Fibroblast of lung (primary cell): ENCODE data around the gene RAB11FIP5. TPM values are rescaled to one million over a fixed set of nuclear protein-coding genes. Genes with fewer than 3 reads are reported as not detected.

Experiments
- DNase-seq, 2 donors: peaks; one replicate each; pipeline versions ENCODE4 v3.0.0 to v3.0.0-alpha.2; 2010; ENCODE audit warnings: low read depth in 2 of 2
- H2AFZ ChIP-seq: 2 replicates; pipeline ENCODE4 v1.5.1; 2012; ENCODE audit warnings: low read length, control low read depth, inconsistent platforms
- H3K27ac ChIP-seq: 2 replicates; pipeline ENCODE4 v1.5.1; 2011; ENCODE audit warnings: low read length, control low read depth; ENCODE audit not compliant: insufficient read depth
- H3K27me3 ChIP-seq: 2 replicates; pipeline ENCODE4 v1.5.1; 2011; ENCODE audit warnings: mild to moderate bottlenecking, low read length; ENCODE audit not compliant: control insufficient read depth, insufficient read depth
- H3K36me3 ChIP-seq: 2 replicates; pipeline ENCODE4 v1.5.1; 2011; ENCODE audit warnings: low read length; ENCODE audit not compliant: control insufficient read depth, insufficient read depth
- H3K4me1 ChIP-seq: 2 replicates; pipeline ENCODE4 v1.5.1; 2011; ENCODE audit warnings: low read length; ENCODE audit not compliant: control insufficient read depth, insufficient read depth; ENCODE audit errors: extremely low read depth
- H3K4me2 ChIP-seq: 2 replicates; pipeline ENCODE4 v1.5.1; 2011; ENCODE audit warnings: low read length, control low read depth; ENCODE audit not compliant: insufficient read depth; ENCODE audit errors: extremely low read depth
- H3K4me3 ChIP-seq, 4 experiments: fragments of 200-600 bp in 1 of 4; sonication (generic) in 1 of 4; replicated peaks in 1 of 4; 2 replicates each; pipeline ENCODE4 v1.5.1; 2011 to 2016; ENCODE audit warnings: low read length in 4 of 4, low read depth in 3 of 4, mild to moderate bottlenecking in 3 of 4, control low read depth in 2 of 4, inconsistent platforms in 1 of 4, mixed read lengths in 1 of 4; ENCODE audit not compliant: insufficient read depth in 1 of 4; ENCODE audit errors: control extremely low read depth in 1 of 4
- H3K79me2 ChIP-seq: 2 replicates; pipeline ENCODE4 v1.5.1; 2012; ENCODE audit warnings: mild to moderate bottlenecking, low read length, inconsistent platforms; ENCODE audit not compliant: control insufficient read depth, insufficient read depth
- H3K9ac ChIP-seq: 2 replicates; pipeline ENCODE4 v1.5.1; 2011; ENCODE audit warnings: mild to moderate bottlenecking, low read length, control low read depth; ENCODE audit not compliant: insufficient read depth
- H3K9me3 ChIP-seq: 2 replicates; pipeline ENCODE4 v1.5.1; 2012; ENCODE audit warnings: low read depth, low read length; ENCODE audit not compliant: control insufficient read depth, insufficient read depth
- H4K20me1 ChIP-seq: 2 replicates; pipeline ENCODE4 v1.5.1; 2011; ENCODE audit warnings: low read length; ENCODE audit not compliant: control insufficient read depth, insufficient read depth; ENCODE audit errors: extremely low read depth
- CTCF ChIP-seq, 2 donors: IDR thresholded peaks in 1 of 2; conservative IDR thresholded peaks in 1 of 2; 1 replicate in 1 of 2; 2 replicates in 1 of 2; pipeline ENCODE4 v1.5.1; 2011 to 2012; ENCODE audit warnings: low read length in 2 of 2, control low read depth in 1 of 2, inconsistent platforms in 1 of 2, low read depth in 1 of 2, mild to moderate bottlenecking in 1 of 2
- EZH2 ChIP-seq: IDR thresholded peaks from 2 replicates; pipeline ENCODE4 v1.5.1; 2012; ENCODE audit warnings: low read length, control low read depth, mild to moderate bottlenecking; ENCODE audit errors: missing control alignments
- polyA minus RNA-seq: library from RNA; depleted of rRNA, polyadenylated mRNA; stranded (reverse); fragments of >200 nt; gene quantifications from 2 replicates; pipeline ENCODE4 v1.2.3, GENCODE V29; 2011; ENCODE audit warnings: low replicate concordance
- polyA plus RNA-seq, 2 donors: library from polyadenylated mRNA; depleted of rRNA in 1 of 2; stranded (reverse) in 1 of 2; unstranded in 1 of 2; fragments of >200 nt; gene quantifications; 2 replicates each; pipeline ENCODE4 v1.2.1, GENCODE V29; 2011 to 2012; ENCODE audit warnings: missing spikeins in 1 of 2
- total RNA-seq: library from RNA; depleted of rRNA; stranded (reverse); fragments of >200 nt; gene quantifications from 2 replicates; pipeline ENCODE4 v1.2.1, GENCODE V29; 2014

Gene RAB11FIP5
- 22.3 and 35.0 TPM in 2 replicates for total RNA-seq
- polyA plus RNA-seq: 27.7 TPM in 2 replicates
- 29.7 and 35.4 TPM in 2 replicates for polyA plus RNA-seq (2012)
- 68.2 and 91.5 TPM in 2 replicates for polyA minus RNA-seq

GRCh38 chr2:73112913-73113854, at the start of gene RAB11FIP5:
Gene RAB11FIP5 (minus strand): TSS chr2:73112948. CDS start chr2:73112777, 171 bp downstream.
- H3K4me3 ChIP-seq: peak within 1 kb of the TSS; percentile 64 to 85 (median 76)
- no peaks in the 10 kb centered on the region for H3K36me3 ChIP-seq
- no peaks in the 10 kb centered on the region for H3K9me3 ChIP-seq
- H3K79me2 ChIP-seq: peaks cover 42% of the 10 kb centered on the region
- H3K4me1 ChIP-seq: peaks cover 12% of the 10 kb centered on the region
- TF ChIP-seq CTCF (conservative IDR thresholded peaks at IDR 0.05 in 1 of 2, IDR thresholded peaks at IDR 0.05 in 1 of 2; ENCODE audit: low read depth in 1 of 2, low read length in 2 of 2) (no peak), EZH2 (no peak)
- peak within 1 kb of the TSS; percentile 95 for H3K27ac ChIP-seq
- no peaks in the 10 kb centered on the region for H3K27me3 ChIP-seq
- H4K20me1 ChIP-seq: no peaks in the 10 kb centered on the region
- DNase-seq: peak; percentile 78 to 90
- peak within 1 kb of the TSS; percentile 81 for H3K4me2 ChIP-seq
- peak within 1 kb of the TSS; percentile 53 for H2AFZ ChIP-seq
- H3K9ac ChIP-seq: peak within 1 kb of the TSS; percentile 93

GRCh38 chr2:73156539-73157124, 43.9 kb upstream of the RAB11FIP5 start:
- no peaks in the 10 kb centered on the region for H3K9me3 ChIP-seq
- no peaks in the 10 kb centered on the region for H3K79me2 ChIP-seq
- peaks cover 6% of the 10 kb centered on the region for H3K27me3 ChIP-seq
- no peaks in the 10 kb centered on the region for H3K36me3 ChIP-seq
- peak; percentile 61 to 64 for DNase-seq
- peaks cover 2% of the 10 kb centered on the region for H3K4me1 ChIP-seq
- no peak overlapping the region for H3K27ac ChIP-seq
- no peaks in the 10 kb centered on the region for H4K20me1 ChIP-seq
- H3K4me2 ChIP-seq: peak overlapping the region; percentile 90
- peak overlapping the region; percentile 65 for H2AFZ ChIP-seq
- no peak overlapping the region for H3K9ac ChIP-seq
- TF ChIP-seq CTCF (conservative IDR thresholded peaks at IDR 0.05 in 1 of 2, IDR thresholded peaks at IDR 0.05 in 1 of 2; ENCODE audit: low read depth in 1 of 2, low read length in 2 of 2): peak; percentile 79 to 85
- no peak for TF ChIP-seq EZH2
- H3K4me3 ChIP-seq: peak overlapping the region in 3 of 4 experiments; percentile 10 to 33 (median 12)

GRCh38 chr2:73142937-73143336, 30.2 kb upstream of the RAB11FIP5 start:
- DNase-seq: no peak
- H3K79me2 ChIP-seq: no peaks in the 10 kb centered on the region
- no peak overlapping the region for H3K4me3 ChIP-seq
- no peaks in the 10 kb centered on the region for H3K36me3 ChIP-seq
- peaks cover 19% of the 10 kb centered on the region for H3K27me3 ChIP-seq
- no peaks in the 10 kb centered on the region for H3K9me3 ChIP-seq
- no peak for TF ChIP-seq EZH2
- no peak for TF ChIP-seq CTCF (conservative IDR thresholded peaks at IDR 0.05 in 1 of 2, IDR thresholded peaks at IDR 0.05 in 1 of 2; ENCODE audit: low read depth in 1 of 2, low read length in 2 of 2)
- H3K4me1 ChIP-seq: no peaks in the 10 kb centered on the region
- no peak overlapping the region for H3K27ac ChIP-seq
- no peaks in the 10 kb centered on the region for H4K20me1 ChIP-seq
- no peak overlapping the region for H3K4me2 ChIP-seq
- H2AFZ ChIP-seq: no peak overlapping the region
- H3K9ac ChIP-seq: no peak overlapping the region
